HG03457 (cell line): ENCODE results near the gene PHLDB3.

ENCODE experiments used
- ATAC-seq: cut with Tn5 transposase; IDR thresholded peaks from one replicate; pipeline ENCODE4 v1.9.1; 2021; ENCODE audit warnings: moderate number of reproducible peaks; ENCODE audit not compliant: unreplicated experiment

The PHLDB3 gene

DNA sequence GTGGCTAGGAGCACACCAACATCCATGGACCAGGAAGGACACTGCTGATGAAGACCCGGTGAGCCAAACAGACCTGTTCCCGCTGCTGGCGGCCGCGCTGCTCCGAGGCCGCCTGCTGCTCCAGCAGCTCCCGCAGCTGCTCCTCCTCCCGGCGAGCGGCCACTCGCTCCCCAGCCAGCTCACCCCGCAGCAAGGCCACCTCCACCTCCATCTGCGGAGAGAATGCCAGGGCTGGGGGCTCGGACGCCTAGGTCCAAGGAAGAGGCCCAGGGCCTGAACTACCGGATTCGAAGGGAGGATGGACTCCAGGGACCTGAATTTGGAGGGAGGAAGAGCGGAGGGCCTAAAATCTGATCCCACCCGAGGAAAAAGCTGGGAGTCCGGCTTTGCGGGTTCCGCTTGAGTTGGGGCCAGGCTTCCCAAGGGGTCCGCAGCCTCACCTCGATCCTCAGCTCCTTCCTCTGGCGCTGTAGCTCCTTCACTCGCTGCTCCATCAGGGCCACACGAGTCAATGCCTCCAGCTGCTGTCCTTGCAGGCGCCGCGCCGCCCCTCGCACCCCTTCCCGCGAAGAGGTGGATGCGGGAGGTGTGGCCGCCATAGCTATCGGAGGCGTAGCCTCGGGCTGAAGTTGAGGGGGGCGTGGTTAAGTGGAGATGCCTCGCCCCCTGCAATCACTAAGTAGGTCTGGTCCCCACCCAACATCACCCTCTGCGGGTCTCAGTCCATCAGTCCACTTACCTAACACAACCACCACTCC is 2.7 kb downstream of the PHLDB3 start:
- no peak for ATAC-seq

DNA sequence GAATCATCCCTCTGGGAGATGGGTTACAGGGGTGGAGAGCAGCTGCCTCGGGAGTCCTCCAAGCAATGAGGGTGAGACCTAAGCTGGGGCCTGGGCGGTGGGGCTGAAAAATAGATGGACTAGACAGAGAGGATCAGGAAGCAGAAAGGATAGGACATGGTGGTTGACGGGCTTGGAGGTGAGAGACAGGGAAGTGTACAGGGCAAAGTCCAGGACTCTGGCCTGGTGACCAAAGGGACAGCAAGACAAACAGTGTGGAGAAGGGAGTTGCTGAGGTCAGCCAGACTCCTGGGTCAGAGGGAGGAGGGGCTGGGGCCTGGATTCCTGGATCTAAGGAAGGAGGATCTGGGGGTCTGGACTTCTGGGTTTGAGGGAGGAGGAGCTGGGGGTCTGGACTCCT is 5.5 kb downstream of the PHLDB3 start:
- ATAC-seq, result no peak

GRCh38 chr19:43498233-43498842 is 6.2 kb downstream of the PHLDB3 start:
- ATAC-seq, result no peak

DNA sequence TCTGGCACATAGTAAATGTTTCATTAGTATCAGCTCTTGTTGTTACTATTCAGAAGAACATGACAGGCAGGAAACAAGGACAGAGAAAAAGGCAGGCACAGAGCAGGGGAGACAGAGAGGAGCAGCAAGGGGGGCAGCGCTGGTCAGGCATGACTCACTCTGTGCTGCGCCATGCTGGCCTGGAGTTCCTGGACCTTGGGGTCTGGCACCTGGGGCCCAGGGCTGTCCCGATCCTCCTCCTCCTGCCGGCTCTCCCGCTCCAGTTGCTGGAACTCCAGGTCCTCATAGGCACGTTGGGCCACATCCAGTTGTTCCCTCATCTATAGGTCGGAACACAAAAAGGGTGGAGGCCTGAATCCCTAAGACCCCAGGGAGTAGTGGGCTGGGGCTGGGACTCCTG is 7.6 kb downstream of the PHLDB3 start:
- no peak for ATAC-seq

- no peak for ATAC-seq
These were observed 9.5 kb downstream of the PHLDB3 start for GRCh38 chr19:43495082-43495481.

GRCh38 chr19:43490759-43491158 is 13.8 kb downstream of the PHLDB3 start:
- no peak for ATAC-seq

GRCh38 chr19:43489979-43490599 is 14.5 kb downstream of the PHLDB3 start:
- no peak for ATAC-seq

GRCh38 chr19:43489310-43489709 is 15.2 kb downstream of the PHLDB3 start:
- no peak for ATAC-seq

DNA sequence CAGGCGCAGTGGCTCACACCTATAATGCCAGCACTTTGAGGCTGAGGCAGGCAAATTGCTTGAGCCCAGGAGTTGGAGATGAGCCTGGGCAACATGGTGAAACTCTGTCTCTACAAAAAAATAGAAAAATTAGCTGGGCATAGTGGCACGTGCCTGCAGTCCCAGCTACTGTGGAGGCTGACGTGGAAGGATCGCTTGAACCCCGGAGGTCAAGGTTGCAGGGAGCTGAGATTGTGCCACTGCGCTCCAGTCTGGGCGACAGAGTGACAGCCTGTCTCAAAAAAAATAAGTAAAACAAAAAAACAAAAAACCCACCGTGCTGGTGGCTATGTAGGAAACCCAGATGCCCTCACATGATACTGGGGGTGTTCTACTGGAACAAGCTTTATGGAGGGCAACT is 16.4 kb downstream of the PHLDB3 start:
- no peak for ATAC-seq

GRCh38 chr19:43486412-43486811 is 18.1 kb downstream of the PHLDB3 start:
- ATAC-seq, result no peak

GRCh38 chr19:43485951-43486350 is 18.6 kb downstream of the PHLDB3 start:
- ATAC-seq, result no peak

DNA sequence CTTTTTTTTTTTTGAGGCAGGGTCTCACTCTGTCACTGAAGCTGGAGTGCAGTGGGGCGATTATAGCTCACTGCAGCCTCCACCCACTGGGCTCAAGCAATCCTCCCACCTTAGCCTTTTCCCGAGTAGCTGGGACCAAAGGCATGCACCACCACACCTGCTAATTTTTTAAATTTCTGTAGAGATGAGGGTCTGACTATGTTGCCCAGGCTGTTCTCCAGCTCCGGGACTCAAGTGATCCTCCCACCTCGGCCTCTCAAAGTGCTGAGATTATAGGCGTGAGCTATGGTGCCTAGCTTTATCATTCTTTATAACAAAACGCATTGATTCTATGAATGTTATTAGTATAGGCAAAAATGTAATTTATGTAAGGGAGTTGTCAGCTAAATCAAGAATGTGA is 21.3 kb downstream of the PHLDB3 start:
- no peak for ATAC-seq

GRCh38 chr19:43482193-43482592 is 22.4 kb downstream of the PHLDB3 start:
- no peak for ATAC-seq

- no peak for ATAC-seq
These were observed 22.8 kb downstream of the PHLDB3 start for GRCh38 chr19:43481701-43482100.

GRCh38 chr19:43480574-43480973 is 24.0 kb downstream of the PHLDB3 start:
- no peak for ATAC-seq

DNA sequence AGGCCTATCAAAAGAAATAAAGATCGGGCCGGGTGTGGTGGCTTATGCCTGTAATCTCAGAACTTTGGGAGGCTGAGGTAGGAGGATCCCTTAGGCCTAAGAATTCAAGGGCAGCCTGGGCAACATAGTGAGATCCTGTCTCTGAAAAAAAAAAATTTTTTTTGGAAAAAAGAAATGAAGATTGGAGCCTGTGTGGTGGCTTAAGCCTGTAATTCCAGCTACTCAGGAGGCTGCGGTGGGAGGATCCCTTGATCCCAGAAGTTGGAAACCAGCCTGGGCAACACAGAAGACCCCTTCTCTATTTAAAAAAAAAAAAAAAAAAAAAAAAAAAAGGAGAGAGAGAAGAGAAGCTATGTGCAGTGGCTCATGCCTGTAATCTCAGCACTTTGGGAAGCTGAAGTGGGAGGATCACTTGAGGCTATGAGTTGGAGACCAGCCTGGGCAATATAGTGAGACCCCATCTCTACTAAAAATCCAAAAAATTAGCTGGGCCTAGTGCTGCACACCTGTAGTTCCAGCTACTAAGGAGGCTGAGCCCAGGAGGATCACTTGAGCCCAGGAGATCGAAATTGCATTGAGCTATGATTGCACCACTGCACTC is 24.5 kb downstream of the PHLDB3 start:
- no peak for ATAC-seq

DNA sequence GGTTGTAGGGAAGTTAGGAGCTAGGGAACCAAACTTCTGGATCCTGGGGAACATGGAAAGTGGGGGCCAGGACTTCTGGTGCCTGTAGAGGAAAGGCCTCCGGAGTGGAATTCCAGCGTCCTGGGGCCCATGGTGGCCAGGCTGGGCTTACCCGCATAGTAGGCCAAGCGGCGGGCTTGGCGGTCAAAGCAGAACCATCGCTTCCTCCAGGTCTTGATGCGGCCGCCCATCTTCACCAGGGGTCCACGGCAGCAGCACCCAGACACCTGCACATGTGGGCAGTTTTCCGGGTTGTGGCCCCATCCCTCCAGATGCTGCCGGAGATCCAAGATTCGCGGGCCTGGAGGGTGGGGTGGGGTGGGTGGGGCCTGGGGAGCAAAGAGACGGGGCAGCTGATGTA is 25.3 kb downstream of the PHLDB3 start:
- ATAC-seq, result no peak

DNA sequence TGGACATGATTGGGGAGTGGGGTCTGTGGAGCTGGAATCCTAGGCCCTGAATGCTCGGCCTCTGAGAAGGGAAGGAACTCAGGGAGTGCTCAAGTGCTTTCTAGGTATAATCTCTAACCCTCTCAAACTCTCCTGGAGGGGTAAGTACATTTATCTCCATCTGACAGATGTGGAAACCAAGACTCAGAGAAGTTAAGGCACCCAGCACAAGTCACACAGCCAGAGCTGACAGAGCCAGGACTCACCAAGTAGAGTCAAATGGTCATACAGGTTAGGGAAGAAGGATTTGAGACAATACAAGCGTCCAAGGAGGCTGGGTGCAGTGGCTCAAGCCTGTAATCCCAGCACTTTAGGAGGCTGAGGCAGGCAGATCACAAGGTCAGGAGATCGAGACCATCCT is 26.2 kb downstream of the PHLDB3 start:
- no peak for ATAC-seq

- ATAC-seq, result no peak
These were observed 27.9 kb downstream of the PHLDB3 start for GRCh38 chr19:43476606-43477005.

- ATAC-seq, result no peak
These were observed 29.4 kb downstream of the PHLDB3 start for GRCh38 chr19:43474986-43475705.

- no peak for ATAC-seq
These were observed 30.1 kb downstream of the PHLDB3 start for GRCh38 chr19:43474487-43474886.
